Stomach (tissue), 9 donors: ENCODE data around the gene LCN10. TPM values are rescaled to one million over a fixed set of nuclear protein-coding genes. Genes with fewer than 3 reads are reported as not detected.
"Not testable (repeated sequence)": the region's sequence is repeated elsewhere in the genome, so short reads cannot be mapped to it uniquely, and the experiment has no call there.

Experiments used
- DNase-seq, 2 donors: peaks; one replicate each; pipeline versions ENCODE4 v3.0.0 to v3.0.0-alpha.2; 2013 to 2019
- H3K27ac ChIP-seq, 5 donors: fragments of 200-600 bp in 4 of 5; sonication (generic) in 4 of 5; one replicate each; pipeline ENCODE4 v1.5.1; 2013 to 2019; ENCODE audit warnings: mild to moderate bottlenecking in 1 of 5, moderate library complexity in 1 of 5
- H3K27me3 ChIP-seq, 3 donors: fragments of 200-600 bp; sonication (generic); one replicate each; pipeline ENCODE4 v1.5.1; 2017 to 2019; ENCODE audit warnings: mixed run types in 1 of 3
- H3K36me3 ChIP-seq, 4 donors: fragments of 200-600 bp; sonication (generic); 1 replicate in 3 of 4; 2 replicates in 1 of 4; pipeline ENCODE4 v1.5.1; 2016 to 2019
- H3K4me1 ChIP-seq, 4 donors: fragments of 200-600 bp; sonication (generic); one replicate each; pipeline ENCODE4 v1.5.1; 2016 to 2019
- H3K4me3 ChIP-seq, 4 donors: fragments of 200-600 bp; sonication (generic) in 3 of 4; one replicate each; pipeline ENCODE4 v1.5.1; 2016 to 2019; ENCODE audit warnings: mild to moderate bottlenecking in 1 of 4
- H3K9me3 ChIP-seq, 4 donors: fragments of 200-600 bp; sonication (generic); one replicate each; pipeline ENCODE4 v1.5.1; 2016 to 2019
- EP300 ChIP-seq: sonication (generic); formaldehyde crosslinking; IDR thresholded peaks from one replicate; pipeline ENCODE4 v1.6.1; 2017; ENCODE audit warnings: antibody characterized with exemption
- POLR2A ChIP-seq, 4 donors: fragments of 450-650 bp; IDR thresholded peaks; one replicate each; pipeline ENCODE4 v1.6.1; 2016; ENCODE audit warnings: antibody characterized with exemption in 4 of 4, control low read depth in 2 of 4, mild to moderate bottlenecking in 1 of 4, moderate library complexity in 1 of 4
- POLR2AphosphoS5 ChIP-seq, 3 donors: sonication (generic); formaldehyde crosslinking; IDR thresholded peaks; one replicate each; pipeline ENCODE4 v1.6.1; 2016; ENCODE audit warnings: antibody characterized with exemption in 3 of 3
- WGBS, 5 donors: extraction: QIAGEN DNeasy Blood & Tissue Kit in 3 of 5; methylation state at CpG; one replicate each; pipeline versions ENCODE4 v1.1.5 to v1.1.7; 2013 to 2018; 5-methylcytosine and 5-hydroxymethylcytosine counted together
- intact Hi-C: fragments of 100-400 bp; cut with DNase I; formaldehyde crosslinking; loops from one replicate; pipeline ENCODE4 v1.15.1; 2023; ENCODE audit warnings: low total_unique reads
- polyA plus RNA-seq, 3 donors: library from polyadenylated mRNA; stranded (reverse); fragments of 200-250 nt; gene quantifications; one replicate each; pipeline ENCODE4 v1.2.3, GENCODE V29; 2013
- total RNA-seq, 5 donors: library from RNA; depleted of rRNA; stranded (reverse); fragments of >200 nt; gene quantifications; one replicate each; pipeline versions ENCODE4 v1.1.0 to v1.2.3, GENCODE V29; 2014 to 2016
- TF ChIP-seq, protein P1 (sequence below), 7 experiments: fragments of 450-650 bp in 4 of 7; fragments of 200-600 bp in 3 of 7; sonication (generic) in 3 of 7; IDR thresholded peaks; one replicate each; pipeline ENCODE4 v1.5.1; 2016 to 2019; ENCODE audit warnings: antibody characterized with exemption in 7 of 7, control low read depth in 2 of 7, mild to moderate bottlenecking in 1 of 7
- donor health status: healthy with polysubstance abuse.
- donor health status: Bipolar disorder and iron deficiency.
- donor health status: healthy.

Gene LCN10
- total and polyA plus RNA-seq, 8 donors = 0.58 to 25.5 (median 8.5) TPM

DNA sequence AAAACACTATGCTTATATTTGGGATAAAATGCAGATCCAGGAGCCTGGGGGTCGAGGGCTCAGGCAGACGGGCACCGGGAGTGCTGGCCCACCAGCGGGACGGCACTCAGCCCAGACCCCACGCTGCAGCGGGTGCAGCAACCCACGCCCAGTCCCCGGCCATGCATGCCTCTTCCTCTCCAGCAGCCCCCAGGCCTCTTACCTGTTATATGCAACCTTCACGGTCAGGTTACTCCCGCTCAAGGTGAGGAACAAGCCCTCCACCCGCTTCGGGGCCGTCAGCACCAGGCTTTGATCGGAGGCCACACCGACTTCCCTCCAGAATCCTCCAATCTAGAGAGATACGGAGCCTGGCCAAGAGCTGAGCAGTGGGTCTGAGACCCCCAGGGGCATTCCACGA is 14.1 kb upstream of the LCN10 start:
- Histone ChIP-seq H3K27me3 (peaks cover 0 to 31% (median 0%) of the 10 kb centered on the region in 3 donors), H3K36me3 (no peaks in the 10 kb centered on the region), H3K9me3 (peaks cover 0 to 20% (median 3%) of the 10 kb centered on the region in 4 donors), H3K4me1 (peaks cover 0 to 6% (median 2%) of the 10 kb centered on the region in 4 donors), H3K27ac (no peak overlapping the region), H3K4me3 (no peak overlapping the region)
- 92 to 96% (median 95%) methylated on average over 17 to 18 of the region's 18 CpGs for WGBS, 5 donors
- TF ChIP-seq EP300 = no peak
- no peak for DNase-seq
- intact Hi-C loops = no loop called here

DNA sequence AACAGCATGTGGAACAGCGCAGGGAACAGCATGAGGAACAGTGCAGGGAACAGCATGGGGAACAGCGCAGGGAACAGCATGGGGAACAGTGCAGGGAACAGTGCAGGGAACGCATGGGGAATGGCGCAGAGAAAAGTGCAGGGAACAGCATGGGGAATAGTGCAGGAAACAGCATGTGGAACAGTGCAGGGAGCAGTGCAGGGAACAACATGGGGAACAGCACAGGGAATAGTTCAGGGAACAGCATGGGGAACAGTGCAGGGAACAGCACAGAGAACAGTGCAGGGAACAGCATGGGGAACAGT is 13.3 kb upstream of the LCN10 start:
- no peak for DNase-seq
- no peak for TF ChIP-seq POLR2AphosphoS5 (IDR thresholded peaks at IDR 0.05)
- no peak for TF ChIP-seq POLR2A (IDR thresholded peaks at IDR 0.05)
- intact Hi-C loops = no loop called here
- Histone ChIP-seq H3K4me3 (no peak overlapping the region), H3K4me1 (peaks cover 0 to 4% (median 1%) of the 10 kb centered on the region in 4 donors), H3K9me3 (peaks cover 0 to 27% (median 9%) of the 10 kb centered on the region in 4 donors), H3K27me3 (peaks cover 0 to 23% (median 0%) of the 10 kb centered on the region in 3 donors), H3K36me3 (no peaks in the 10 kb centered on the region), H3K27ac (no peak overlapping the region)
- 85 to 98% (median 94%) methylated on average over 4 of the region's 4 CpGs for WGBS, 5 donors

DNA sequence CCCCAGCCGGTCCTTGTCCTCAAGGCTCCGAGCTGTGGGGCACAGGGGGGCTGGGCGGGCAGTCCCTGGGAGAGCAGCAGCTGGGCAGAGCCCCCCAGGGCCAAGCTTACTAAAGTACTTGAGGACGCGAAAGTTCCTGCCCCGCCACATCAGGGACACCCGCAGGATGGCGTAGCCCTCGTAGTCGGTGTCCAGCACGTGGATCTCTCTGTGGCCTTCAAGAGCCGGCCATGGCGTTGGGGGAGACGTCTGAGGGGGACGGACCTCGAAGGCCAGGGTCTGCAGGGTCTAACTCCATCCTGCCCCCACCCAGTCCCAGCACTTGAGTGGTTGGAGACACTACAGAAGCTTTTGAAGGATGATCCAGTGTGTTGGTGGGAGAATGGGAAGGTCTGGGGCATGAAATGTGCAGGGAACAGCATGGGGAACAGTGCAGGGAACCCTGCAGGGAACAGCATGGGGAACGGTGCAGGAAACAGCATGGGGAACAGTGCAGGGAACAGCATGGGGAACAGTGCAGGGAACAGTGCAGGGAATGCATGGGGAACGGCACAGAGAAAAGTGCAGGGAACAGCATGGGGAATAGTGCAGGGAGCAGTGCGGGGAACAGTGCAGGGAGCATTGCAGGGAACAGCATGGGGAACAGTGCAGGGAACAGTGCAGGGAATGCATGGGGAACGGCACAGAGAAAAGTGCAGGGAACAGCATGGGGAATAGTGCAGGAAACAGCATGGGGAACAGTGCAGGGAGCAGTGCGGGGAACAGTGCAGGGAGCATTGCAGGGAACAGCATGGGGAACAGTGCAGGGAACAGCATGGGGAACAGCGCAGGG is 12.8 kb upstream of the LCN10 start:
- DNase-seq, intact Hi-C loops, H3K4me1 ChIP-seq, H3K36me3 ChIP-seq, H3K4me3 ChIP-seq, H3K27ac ChIP-seq: not testable (repeated sequence)
- 90 to 94% (median 92%) methylated on average over 17 to 22 of the region's 22 CpGs for WGBS, 5 donors
- H3K27me3 ChIP-seq = peaks cover 0 to 18% (median 0%) of the 10 kb centered on the region in 3 donors
- H3K9me3 ChIP-seq = peaks cover 0 to 27% (median 9%) of the 10 kb centered on the region in 4 donors

DNA sequence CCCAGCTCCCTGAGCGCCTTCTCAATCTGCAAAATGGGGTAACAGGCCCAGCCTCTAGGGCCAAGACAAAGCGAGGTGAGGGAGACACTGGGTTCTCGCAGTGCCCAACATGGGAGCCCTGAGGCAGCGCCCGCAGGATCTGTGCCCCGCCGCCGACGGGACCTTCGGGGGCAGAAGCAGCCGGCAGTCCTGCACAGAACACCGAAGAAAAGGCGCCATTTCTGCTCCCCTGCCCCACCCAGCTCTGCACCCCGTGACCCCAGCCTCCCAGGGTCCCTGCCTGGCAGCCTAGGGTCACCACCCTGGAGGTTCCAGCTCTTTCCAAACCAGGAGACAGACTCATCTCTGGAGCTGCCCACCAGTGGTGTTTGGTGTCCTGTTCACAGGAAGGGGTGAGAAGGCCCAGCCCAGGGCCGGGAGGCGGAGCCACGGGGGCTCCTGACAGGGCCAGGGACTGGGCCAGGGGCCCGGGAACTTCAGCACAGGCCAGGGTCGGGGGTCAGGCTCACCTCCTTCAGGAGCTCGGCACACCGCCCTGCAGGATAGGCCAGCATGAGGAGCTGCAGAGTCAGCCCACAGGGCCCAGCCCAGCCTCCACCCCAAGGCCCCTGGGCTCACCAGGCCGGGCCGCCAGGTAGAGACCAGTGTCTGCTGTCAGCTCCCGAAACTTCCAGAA is 12.0 kb upstream of the LCN10 start:
- TF ChIP-seq POLR2AphosphoS5 (IDR thresholded peaks at IDR 0.05) (no peak), EP300 (no peak), POLR2A (IDR thresholded peaks at IDR 0.05) (no peak)
- TF ChIP-seq, protein P1, sequence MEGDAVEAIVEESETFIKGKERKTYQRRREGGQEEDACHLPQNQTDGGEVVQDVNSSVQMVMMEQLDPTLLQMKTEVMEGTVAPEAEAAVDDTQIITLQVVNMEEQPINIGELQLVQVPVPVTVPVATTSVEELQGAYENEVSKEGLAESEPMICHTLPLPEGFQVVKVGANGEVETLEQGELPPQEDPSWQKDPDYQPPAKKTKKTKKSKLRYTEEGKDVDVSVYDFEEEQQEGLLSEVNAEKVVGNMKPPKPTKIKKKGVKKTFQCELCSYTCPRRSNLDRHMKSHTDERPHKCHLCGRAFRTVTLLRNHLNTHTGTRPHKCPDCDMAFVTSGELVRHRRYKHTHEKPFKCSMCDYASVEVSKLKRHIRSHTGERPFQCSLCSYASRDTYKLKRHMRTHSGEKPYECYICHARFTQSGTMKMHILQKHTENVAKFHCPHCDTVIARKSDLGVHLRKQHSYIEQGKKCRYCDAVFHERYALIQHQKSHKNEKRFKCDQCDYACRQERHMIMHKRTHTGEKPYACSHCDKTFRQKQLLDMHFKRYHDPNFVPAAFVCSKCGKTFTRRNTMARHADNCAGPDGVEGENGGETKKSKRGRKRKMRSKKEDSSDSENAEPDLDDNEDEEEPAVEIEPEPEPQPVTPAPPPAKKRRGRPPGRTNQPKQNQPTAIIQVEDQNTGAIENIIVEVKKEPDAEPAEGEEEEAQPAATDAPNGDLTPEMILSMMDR (IDR thresholded peaks at IDR 0.05) = no peak
- no peaks in the 10 kb centered on the region for H3K36me3 ChIP-seq
- intact Hi-C loops = no loop called here
- 68 to 89% (median 81%) methylated on average over 15 to 24 of the region's 24 CpGs for WGBS, 5 donors
- H3K4me3 ChIP-seq = no peak overlapping the region
- H3K27me3 ChIP-seq = peaks cover 0 to 10% (median 0%) of the 10 kb centered on the region in 3 donors
- no peak for DNase-seq
- H3K4me1 ChIP-seq = no peaks in the 10 kb centered on the region
- H3K27ac ChIP-seq = no peak overlapping the region
- peaks cover 0 to 27% (median 9%) of the 10 kb centered on the region in 4 donors for H3K9me3 ChIP-seq

DNA sequence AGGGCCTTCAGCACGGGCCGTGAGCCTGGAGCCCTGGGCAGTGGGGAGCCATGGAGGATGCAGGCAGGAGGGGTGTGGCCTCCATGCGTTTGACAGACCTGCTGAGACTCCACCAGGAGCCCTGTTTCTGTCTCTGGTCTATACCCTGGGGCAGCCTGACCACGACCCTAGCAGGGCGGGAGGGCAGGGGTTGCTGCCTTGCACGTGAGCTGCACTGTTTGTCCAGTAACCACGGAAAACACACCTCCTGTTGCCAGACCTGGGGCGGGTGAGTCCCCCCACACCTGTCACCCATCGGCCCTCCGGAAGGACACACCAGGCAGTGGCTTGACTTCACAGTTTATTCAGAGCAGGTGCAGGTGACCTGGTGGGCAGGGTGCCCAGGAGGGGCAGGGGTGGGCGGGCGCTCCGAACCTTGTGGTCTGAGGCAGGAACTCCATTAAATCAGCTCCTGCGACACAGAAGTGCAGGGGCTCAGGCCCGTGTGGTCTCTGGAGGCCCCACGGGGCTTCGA is 11.4 kb upstream of the LCN10 start:
- H3K4me3 ChIP-seq = no peak overlapping the region
- H3K9me3 ChIP-seq = peaks cover 0 to 27% (median 9%) of the 10 kb centered on the region in 4 donors
- H3K4me1 ChIP-seq = peaks cover 0 to 3% (median 0%) of the 10 kb centered on the region in 4 donors
- H3K27me3 ChIP-seq = peaks cover 0 to 4% (median 0%) of the 10 kb centered on the region in 3 donors
- no peak overlapping the region for H3K27ac ChIP-seq
- intact Hi-C loops = no loop called here
- 42 to 72% (median 61%) methylated on average over 10 to 17 of the region's 17 CpGs for WGBS, 5 donors
- H3K36me3 ChIP-seq = no peaks in the 10 kb centered on the region
- DNase-seq = no peak
- TF ChIP-seq POLR2A (IDR thresholded peaks at IDR 0.05) = no peak
- TF ChIP-seq EP300 = no peak
- no peak for TF ChIP-seq POLR2AphosphoS5 (IDR thresholded peaks at IDR 0.05)
- TF ChIP-seq, protein P1 (IDR thresholded peaks at IDR 0.05) = no peak
